Peyer's patch (tissue), 4 donors: ENCODE data around the gene NMS. TPM values are rescaled to one million over a fixed set of nuclear protein-coding genes. Genes with fewer than 3 reads are reported as not detected.
"Not testable (repeated sequence)": the region's sequence is repeated elsewhere in the genome, so short reads cannot be mapped to it uniquely, and the experiment has no call there.

Experiments used
- DNase-seq, 3 donors: peaks; one replicate each; pipeline ENCODE4 v3.0.0-alpha.2; 2017 to 2019
- H3K27ac ChIP-seq, 4 donors: fragments of 200-600 bp; sonication (generic); one replicate each; pipeline ENCODE4 v1.5.1; 2016 to 2019
- H3K27me3 ChIP-seq, 2 donors: fragments of 200-600 bp; sonication (generic); one replicate each; pipeline ENCODE4 v1.5.1; 2019
- H3K36me3 ChIP-seq, 3 donors: fragments of 200-600 bp; sonication (generic); one replicate each; pipeline ENCODE4 v1.5.1; 2016 to 2019
- H3K4me1 ChIP-seq, 4 donors: fragments of 200-600 bp; sonication (generic); one replicate each; pipeline ENCODE4 v1.5.1; 2016 to 2019
- H3K4me3 ChIP-seq, 4 donors: fragments of 200-600 bp; sonication (generic); 1 replicate in 3 of 4; 2 replicates in 1 of 4; pipeline ENCODE4 v1.5.1; 2016 to 2019; ENCODE audit warnings: mild to moderate bottlenecking in 1 of 4
- H3K9me3 ChIP-seq, 4 donors: fragments of 200-600 bp; sonication (generic); one replicate each; pipeline ENCODE4 v1.5.1; 2016 to 2019; ENCODE audit warnings: mild to moderate bottlenecking in 1 of 4
- CTCF ChIP-seq, 6 experiments: fragments of 450-650 bp in 4 of 6; fragments of 200-600 bp in 2 of 6; sonication (generic) in 1 of 6; IDR thresholded peaks; one replicate each; pipeline ENCODE4 v1.5.1; 2017 to 2019; ENCODE audit warnings: antibody characterized with exemption in 6 of 6, mild to moderate bottlenecking in 3 of 6, moderate library complexity in 1 of 6
- POLR2A ChIP-seq, 2 donors: fragments of 450-650 bp; IDR thresholded peaks; one replicate each; pipeline ENCODE4 v1.5.1; 2017; ENCODE audit warnings: antibody characterized with exemption in 2 of 2, mild to moderate bottlenecking in 2 of 2, moderate library complexity in 2 of 2
- total RNA-seq, 4 donors: library from RNA; depleted of rRNA; stranded (reverse); fragments of >200 nt; gene quantifications; one replicate each; pipeline ENCODE4 v1.1.0, GENCODE V29; 2016

Gene NMS
- total RNA-seq, 4 donors from 2014 or later = not detected

- DNase-seq = no peak
- TF ChIP-seq POLR2A (IDR thresholded peaks at IDR 0.05) (no peak), CTCF (IDR thresholded peaks at IDR 0.05) (no peak)
- Histone ChIP-seq H3K4me3 (no peak overlapping the region), H3K9me3 (no peaks in the 10 kb centered on the region), H3K27me3 (no peaks in the 10 kb centered on the region), H3K4me1 (no peaks in the 10 kb centered on the region), H3K27ac (no peak overlapping the region), H3K36me3 (no peaks in the 10 kb centered on the region)
These were observed 32.5 kb upstream of the NMS start for GRCh38 chr2:100437751-100438150.

- H3K4me3 ChIP-seq = no peak overlapping the region
- H3K27ac ChIP-seq = no peak overlapping the region
- TF ChIP-seq CTCF (IDR thresholded peaks at IDR 0.05) (no peak), POLR2A (IDR thresholded peaks at IDR 0.05) (no peak)
- H3K4me1 ChIP-seq = no peaks in the 10 kb centered on the region
- H3K36me3 ChIP-seq = no peaks in the 10 kb centered on the region
- DNase-seq = no peak
- no peaks in the 10 kb centered on the region for H3K27me3 ChIP-seq
- H3K9me3 ChIP-seq = no peaks in the 10 kb centered on the region
These were observed 23.6 kb upstream of the NMS start for GRCh38 chr2:100446696-100447095.

GRCh38 chr2:100451092-100451491 lies 19.2 kb upstream of the NMS start:
- no peaks in the 10 kb centered on the region for H3K4me1 ChIP-seq
- H3K36me3 ChIP-seq = no peaks in the 10 kb centered on the region
- no peaks in the 10 kb centered on the region for H3K9me3 ChIP-seq
- DNase-seq = no peak
- no peaks in the 10 kb centered on the region for H3K27me3 ChIP-seq
- no peak overlapping the region for H3K27ac ChIP-seq
- no peak overlapping the region for H3K4me3 ChIP-seq
- TF ChIP-seq POLR2A (IDR thresholded peaks at IDR 0.05) = no peak
- no peak for TF ChIP-seq CTCF (IDR thresholded peaks at IDR 0.05)

GRCh38 chr2:100451734-100452133 lies 18.5 kb upstream of the NMS start:
- no peaks in the 10 kb centered on the region for H3K4me1 ChIP-seq
- no peak overlapping the region for H3K27ac ChIP-seq
- no peak overlapping the region for H3K4me3 ChIP-seq
- TF ChIP-seq CTCF (IDR thresholded peaks at IDR 0.05) (no peak), POLR2A (IDR thresholded peaks at IDR 0.05) (no peak)
- no peaks in the 10 kb centered on the region for H3K36me3 ChIP-seq
- no peaks in the 10 kb centered on the region for H3K9me3 ChIP-seq
- no peak for DNase-seq
- H3K27me3 ChIP-seq = no peaks in the 10 kb centered on the region

GRCh38 chr2:100453853-100454252 lies 16.4 kb upstream of the NMS start:
- Histone ChIP-seq H3K9me3 (peaks cover 0 to 10% (median 0%) of the 10 kb centered on the region in 4 donors), H3K27ac (no peak overlapping the region), H3K4me3 (no peak overlapping the region), H3K4me1 (no peaks in the 10 kb centered on the region), H3K36me3 (no peaks in the 10 kb centered on the region), H3K27me3 (no peaks in the 10 kb centered on the region)
- no peak for DNase-seq
- TF ChIP-seq CTCF (IDR thresholded peaks at IDR 0.05) (no peak), POLR2A (IDR thresholded peaks at IDR 0.05) (no peak)

GRCh38 chr2:100456357-100456756 lies 13.9 kb upstream of the NMS start:
- H3K4me1 ChIP-seq = not testable (repeated sequence)

More at GRCh38 chr2:100456357-100456756, 13.9 kb upstream of the NMS start:
- DNase-seq, H3K27me3 ChIP-seq, H3K36me3 ChIP-seq, H3K27ac ChIP-seq, H3K4me3 ChIP-seq: not testable (repeated sequence)
- peaks cover 0 to 10% (median 0%) of the 10 kb centered on the region in 4 donors for H3K9me3 ChIP-seq
